Measurements from ENCODE around the gene TIMP4. TPM values are rescaled to one million over a fixed set of nuclear protein-coding genes. Genes with fewer than 3 reads are reported as not detected.

TIMP4 gene
- total RNA-seq, 1 experiment from 2014 or later: not detected

- peak overlapping the region; percentile 94 for H3K27ac Mint-ChIP-seq (ENCODE audit: low read depth, unreplicated experiment)
- no TSS peak for BruUV-seq (replicated peaks)
- intact Hi-C loops (cut with micrococcal nuclease): no loop called here
- TF ChIP-seq, protein P1, sequence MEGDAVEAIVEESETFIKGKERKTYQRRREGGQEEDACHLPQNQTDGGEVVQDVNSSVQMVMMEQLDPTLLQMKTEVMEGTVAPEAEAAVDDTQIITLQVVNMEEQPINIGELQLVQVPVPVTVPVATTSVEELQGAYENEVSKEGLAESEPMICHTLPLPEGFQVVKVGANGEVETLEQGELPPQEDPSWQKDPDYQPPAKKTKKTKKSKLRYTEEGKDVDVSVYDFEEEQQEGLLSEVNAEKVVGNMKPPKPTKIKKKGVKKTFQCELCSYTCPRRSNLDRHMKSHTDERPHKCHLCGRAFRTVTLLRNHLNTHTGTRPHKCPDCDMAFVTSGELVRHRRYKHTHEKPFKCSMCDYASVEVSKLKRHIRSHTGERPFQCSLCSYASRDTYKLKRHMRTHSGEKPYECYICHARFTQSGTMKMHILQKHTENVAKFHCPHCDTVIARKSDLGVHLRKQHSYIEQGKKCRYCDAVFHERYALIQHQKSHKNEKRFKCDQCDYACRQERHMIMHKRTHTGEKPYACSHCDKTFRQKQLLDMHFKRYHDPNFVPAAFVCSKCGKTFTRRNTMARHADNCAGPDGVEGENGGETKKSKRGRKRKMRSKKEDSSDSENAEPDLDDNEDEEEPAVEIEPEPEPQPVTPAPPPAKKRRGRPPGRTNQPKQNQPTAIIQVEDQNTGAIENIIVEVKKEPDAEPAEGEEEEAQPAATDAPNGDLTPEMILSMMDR (IDR thresholded peaks at IDR 0.05; ENCODE audit: unreplicated experiment): no peak
- no peaks in the 10 kb centered on the region for H3K9me3 Mint-ChIP-seq (ENCODE audit: unreplicated experiment)
- H3K27me3 Mint-ChIP-seq (ENCODE audit: insufficient read depth, unreplicated experiment): no peaks in the 10 kb centered on the region
- DNase-seq (ENCODE audit: unreplicated experiment): peak; percentile 90
- H3K4me3 Mint-ChIP-seq (ENCODE audit: unreplicated experiment): peak overlapping the region; percentile 38
- H3K36me3 Mint-ChIP-seq (ENCODE audit: insufficient read depth, unreplicated experiment): peaks cover 4% of the 10 kb centered on the region
- ChIA-PET POLR2A (interaction anchor here (1.5 to 2.0 kb wide), 2 partner anchors 9 to 32 kb away, joined by 3 to 5 read pairs; no protein-coding TSS in a partner anchor), CTCF (interaction anchor here (0.7 to 11.8 kb wide), 9 partner anchors 9 to 758 kb away, joined by 3 to 279 read pairs (median 4); partner anchors contain the start of gene TSEN2)
- H3K4me1 Mint-ChIP-seq (ENCODE audit: insufficient read depth, unreplicated experiment): peaks cover 28% of the 10 kb centered on the region
These were observed 14.7 kb downstream of the TIMP4 start for GRCh38 chr3:12143949-12144504.

DNA sequence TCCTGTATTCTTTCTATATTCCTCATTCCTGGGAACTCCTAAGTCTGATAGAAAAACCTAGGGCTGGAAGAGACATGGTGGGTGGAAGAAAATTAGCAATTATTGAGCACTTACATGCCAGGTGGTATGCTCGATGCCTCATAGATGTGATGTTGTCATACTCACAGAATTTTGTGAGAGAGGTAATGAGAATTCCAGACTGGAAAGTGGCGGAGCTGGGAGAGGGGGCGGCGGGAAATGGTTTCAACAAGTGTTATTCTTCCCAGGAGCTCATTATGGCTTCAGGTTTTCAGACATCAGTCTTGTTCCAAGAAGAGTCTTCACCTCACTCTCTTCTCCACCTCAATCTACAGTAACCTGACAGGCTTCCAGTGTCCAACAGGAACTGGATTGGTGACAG, 16.2 kb downstream of the TIMP4 start:
- ChIA-PET POLR2A (interaction anchor here (0.5 to 0.6 kb wide), 2 partner anchors 78 to 160 kb away, joined by 3 to 4 read pairs; no protein-coding TSS in a partner anchor), CTCF (interaction anchor here (1.2 to 11.8 kb wide), 4 partner anchors 11 to 337 kb away, joined by 3 to 279 read pairs (median 28); no protein-coding TSS in a partner anchor)
- BruUV-seq (replicated peaks): no TSS peak
- Mint-ChIP-seq H3K4me3 (ENCODE audit: unreplicated experiment) (no peak overlapping the region), H3K36me3 (ENCODE audit: insufficient read depth, unreplicated experiment) (peaks cover 4% of the 10 kb centered on the region), H3K9me3 (ENCODE audit: unreplicated experiment) (no peaks in the 10 kb centered on the region), H3K27me3 (ENCODE audit: insufficient read depth, unreplicated experiment) (no peaks in the 10 kb centered on the region), H3K27ac (ENCODE audit: low read depth, unreplicated experiment) (peak overlapping the region; percentile 94), H3K4me1 (ENCODE audit: insufficient read depth, unreplicated experiment) (peaks cover 28% of the 10 kb centered on the region)
- intact Hi-C loops (cut with micrococcal nuclease): no loop called here
- DNase-seq (ENCODE audit: unreplicated experiment): no peak
- TF ChIP-seq, protein P1 (IDR thresholded peaks at IDR 0.05; ENCODE audit: unreplicated experiment): no peak

- ChIA-PET POLR2A (no interaction called here), CTCF (interaction anchor here (0.5 to 11.8 kb wide), 4 partner anchors 8 to 342 kb away, joined by 3 to 279 read pairs (median 28); no protein-coding TSS in a partner anchor)
- TF ChIP-seq, protein P1 (IDR thresholded peaks at IDR 0.05; ENCODE audit: unreplicated experiment): no peak
- Mint-ChIP-seq H3K27me3 (ENCODE audit: insufficient read depth, unreplicated experiment) (no peaks in the 10 kb centered on the region), H3K4me3 (ENCODE audit: unreplicated experiment) (no peak overlapping the region), H3K27ac (ENCODE audit: low read depth, unreplicated experiment) (no peak overlapping the region), H3K36me3 (ENCODE audit: insufficient read depth, unreplicated experiment) (peaks cover 4% of the 10 kb centered on the region), H3K9me3 (ENCODE audit: unreplicated experiment) (no peaks in the 10 kb centered on the region), H3K4me1 (ENCODE audit: insufficient read depth, unreplicated experiment) (peaks cover 28% of the 10 kb centered on the region)
- no peak for DNase-seq (ENCODE audit: unreplicated experiment)
- intact Hi-C loops (cut with micrococcal nuclease): no loop called here
- no TSS peak for BruUV-seq (replicated peaks)
These were observed 17.4 kb downstream of the TIMP4 start for GRCh38 chr3:12141350-12141749.

DNA sequence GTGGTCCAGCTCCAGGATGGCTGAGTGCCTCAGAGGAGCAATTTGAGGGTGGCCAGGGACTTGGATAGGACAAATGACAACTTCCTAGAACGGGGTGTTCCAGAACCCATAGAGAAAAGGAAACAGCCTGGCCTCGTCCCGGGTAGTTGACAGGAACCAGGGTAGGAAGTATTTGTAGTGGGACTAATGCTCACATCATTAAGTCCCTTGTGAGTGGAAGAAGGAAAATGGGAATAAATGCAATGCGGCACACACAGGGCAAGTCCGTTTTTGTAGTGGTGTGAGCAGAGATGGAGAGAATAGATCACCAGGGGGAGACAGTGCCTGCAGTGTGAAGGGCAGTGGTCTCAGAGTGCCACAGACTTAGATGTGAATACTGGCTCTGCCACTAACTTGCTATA, 19.6 kb downstream of the TIMP4 start:
- no TSS peak for BruUV-seq (replicated peaks)
- H3K27ac Mint-ChIP-seq (ENCODE audit: low read depth, unreplicated experiment): no peak overlapping the region

More for the DNA sequence above, 19.6 kb downstream of the TIMP4 start:
- Mint-ChIP-seq H3K36me3 (ENCODE audit: insufficient read depth, unreplicated experiment) (peaks cover 4% of the 10 kb centered on the region), H3K4me3 (ENCODE audit: unreplicated experiment) (no peak overlapping the region), H3K27me3 (ENCODE audit: insufficient read depth, unreplicated experiment) (peaks cover 8% of the 10 kb centered on the region), H3K9me3 (ENCODE audit: unreplicated experiment) (no peaks in the 10 kb centered on the region), H3K4me1 (ENCODE audit: insufficient read depth, unreplicated experiment) (peaks cover 25% of the 10 kb centered on the region)
- CTCF ChIA-PET: interaction anchor here (0.6 to 11.8 kb wide), 15 partner anchors 10 to 369 kb away, joined by 3 to 279 read pairs (median 4); partner anchors contain the start of gene TSEN2
- intact Hi-C loops (cut with micrococcal nuclease): loop anchor here (1.0 to 10.0 kb wide), 4 partner anchors 149 to 566 kb away; no protein-coding TSS in a partner anchor
- peak; percentile 68 for DNase-seq (ENCODE audit: unreplicated experiment)
- POLR2A ChIA-PET: no interaction called here
- TF ChIP-seq, protein P1 (IDR thresholded peaks at IDR 0.05; ENCODE audit: unreplicated experiment): peak; percentile 50
